Stomach smooth muscle (tissue), 2 donors: ENCODE measurements around the gene MPV17L2.

Experiments
- H3K27ac ChIP-seq: one replicate; pipeline ENCODE4 v1.7.0; 2013; ENCODE audit warnings: mild to moderate bottlenecking, low read length, inconsistent platforms
- H3K27me3 ChIP-seq, 2 donors: one replicate each; pipeline ENCODE4 v1.7.0; 2013; ENCODE audit warnings: low read length in 2 of 2; ENCODE audit not compliant: insufficient read depth in 2 of 2, control insufficient read depth in 1 of 2
- H3K36me3 ChIP-seq, 2 donors: one replicate each; pipeline ENCODE4 v1.7.0; 2013; ENCODE audit warnings: low read length in 2 of 2; ENCODE audit not compliant: control insufficient read depth in 2 of 2, insufficient read depth in 2 of 2
- H3K4me1 ChIP-seq: one replicate; pipeline ENCODE4 v1.7.0; 2013; ENCODE audit warnings: low read length; ENCODE audit not compliant: control insufficient read depth, insufficient read depth
- H3K4me3 ChIP-seq, 2 donors: one replicate each; pipeline ENCODE4 v1.7.0; 2013; ENCODE audit warnings: low read length in 2 of 2
- H3K9ac ChIP-seq, 2 donors: one replicate each; pipeline ENCODE4 v1.7.0; 2013; ENCODE audit warnings: low read length in 2 of 2, mild to moderate bottlenecking in 1 of 2
- H3K9me3 ChIP-seq, 2 donors: one replicate each; pipeline ENCODE4 v1.7.0; 2013; ENCODE audit warnings: low read length in 2 of 2; ENCODE audit not compliant: control insufficient read depth in 2 of 2
- donor health status: healthy.
- donor health status: Pancreatic carcinoma.

Gene MPV17L2

GRCh38 chr19:18172331-18173053 is 20.5 kb upstream of the MPV17L2 start:
- H3K4me1 ChIP-seq: peaks cover 12% of the 10 kb centered on the region
- H3K27ac ChIP-seq: no peak overlapping the region
- H3K4me3 ChIP-seq: no peak overlapping the region

GRCh38 chr19:18173054-18173571 is 19.9 kb upstream of the MPV17L2 start:
- Histone ChIP-seq H3K4me3 (peak overlapping the region; percentile 82 to 88), H3K4me1 (peaks cover 12% of the 10 kb centered on the region), H3K9ac (peak overlapping the region in 1 of 2 donors; percentile 64), H3K9me3 (no peaks in the 10 kb centered on the region), H3K27me3 (no peaks in the 10 kb centered on the region), H3K27ac (no peak overlapping the region), H3K36me3 (peaks cover 3 to 4% of the 10 kb centered on the region in 2 donors)

More at GRCh38 chr19:18172331-18173053, 20.5 kb upstream of the MPV17L2 start:
- H3K9me3 ChIP-seq: no peaks in the 10 kb centered on the region
- no peak overlapping the region for H3K9ac ChIP-seq
- peaks cover 3 to 8% of the 10 kb centered on the region in 2 donors for H3K36me3 ChIP-seq
- no peaks in the 10 kb centered on the region for H3K27me3 ChIP-seq

- Histone ChIP-seq H3K4me3 (peak within 1 kb of the TSS; percentile 82 to 88), H3K27ac (no peak within 1 kb of the TSS), H3K9ac (peak within 1 kb of the TSS; percentile 64 to 71), H3K36me3 (peaks cover 3% of the 10 kb centered on the region in 2 donors), H3K4me1 (peaks cover 12% of the 10 kb centered on the region), H3K9me3 (no peaks in the 10 kb centered on the region), H3K27me3 (no peaks in the 10 kb centered on the region)
Observed at GRCh38 chr19:18173572-18174288, 19.3 kb upstream of the MPV17L2 start, which contains the start of gene IFI30. IFI30 (plus strand) TSS chr19:18173813; CDS start chr19:18173842, 29 bp downstream.

- H3K9ac ChIP-seq: no peak overlapping the region
- H3K27me3 ChIP-seq: no peaks in the 10 kb centered on the region
- no peak overlapping the region for H3K27ac ChIP-seq
- no peak overlapping the region for H3K4me3 ChIP-seq
- no peaks in the 10 kb centered on the region for H3K9me3 ChIP-seq
- peaks cover 12% of the 10 kb centered on the region for H3K4me1 ChIP-seq
- no peaks in the 10 kb centered on the region for H3K36me3 ChIP-seq
Observed at GRCh38 chr19:18174983-18175382, 18.0 kb upstream of the MPV17L2 start.

GRCh38 chr19:18176367-18177310 is 16.4 kb upstream of the MPV17L2 start:
- Histone ChIP-seq H3K4me3 (no peak overlapping the region), H3K27ac (no peak overlapping the region), H3K9me3 (no peaks in the 10 kb centered on the region), H3K9ac (no peak overlapping the region), H3K4me1 (peaks cover 12% of the 10 kb centered on the region), H3K27me3 (no peaks in the 10 kb centered on the region), H3K36me3 (no peaks in the 10 kb centered on the region)

- no peaks in the 10 kb centered on the region for H3K4me1 ChIP-seq
- no peaks in the 10 kb centered on the region for H3K27me3 ChIP-seq
- H3K27ac ChIP-seq: no peak overlapping the region
- no peak overlapping the region for H3K4me3 ChIP-seq
- H3K9me3 ChIP-seq: no peaks in the 10 kb centered on the region
- H3K36me3 ChIP-seq: no peaks in the 10 kb centered on the region
- no peak overlapping the region for H3K9ac ChIP-seq
Observed at GRCh38 chr19:18179957-18180356, 13.1 kb upstream of the MPV17L2 start.

- Histone ChIP-seq H3K4me3 (no peak overlapping the region), H3K27me3 (no peaks in the 10 kb centered on the region), H3K36me3 (no peaks in the 10 kb centered on the region), H3K4me1 (no peaks in the 10 kb centered on the region), H3K9ac (no peak overlapping the region), H3K9me3 (no peaks in the 10 kb centered on the region), H3K27ac (no peak overlapping the region)
Observed at GRCh38 chr19:18183529-18183928, 9.5 kb upstream of the MPV17L2 start.

GRCh38 chr19:18185538-18185937 is 7.5 kb upstream of the MPV17L2 start:
- H3K27me3 ChIP-seq: no peaks in the 10 kb centered on the region
- H3K4me3 ChIP-seq: no peak overlapping the region
- H3K9me3 ChIP-seq: no peaks in the 10 kb centered on the region
- H3K36me3 ChIP-seq: no peaks in the 10 kb centered on the region
- no peaks in the 10 kb centered on the region for H3K4me1 ChIP-seq
- H3K9ac ChIP-seq: no peak overlapping the region
- no peak overlapping the region for H3K27ac ChIP-seq

GRCh38 chr19:18190278-18190677 is 2.7 kb upstream of the MPV17L2 start:
- no peak overlapping the region for H3K4me3 ChIP-seq
- no peaks in the 10 kb centered on the region for H3K27me3 ChIP-seq
- H3K27ac ChIP-seq: no peak overlapping the region
- no peaks in the 10 kb centered on the region for H3K36me3 ChIP-seq
- peaks cover 24% of the 10 kb centered on the region for H3K4me1 ChIP-seq
- no peak overlapping the region for H3K9ac ChIP-seq
- H3K9me3 ChIP-seq: no peaks in the 10 kb centered on the region

GRCh38 chr19:18191640-18192062 is 1.4 kb upstream of the MPV17L2 start:
- Histone ChIP-seq H3K9ac (peak overlapping the region; percentile 87 to 90), H3K9me3 (no peaks in the 10 kb centered on the region), H3K4me3 (peak overlapping the region; percentile 56 to 82), H3K36me3 (peaks cover 3 to 8% of the 10 kb centered on the region in 2 donors), H3K27me3 (no peaks in the 10 kb centered on the region), H3K27ac (peak overlapping the region; percentile 97), H3K4me1 (peaks cover 27% of the 10 kb centered on the region)
